Measurements from ENCODE around the gene FAM241B. TPM values are rescaled to one million over a fixed set of nuclear protein-coding genes. Genes with fewer than 3 reads are reported as not detected.

FAM241B gene
- total RNA-seq, 1 experiment from 2014 or later, result 18.0 TPM

GRCh38 chr10:69641261-69641980 is 11.4 kb downstream of the FAM241B start:
- Histone ChIP-seq H3K79me2 (ENCODE audit: insufficient read depth, low read length) (no peaks in the 10 kb centered on the region), H3K9me2 (ENCODE audit: insufficient read depth) (no peaks in the 10 kb centered on the region), H3K4me1 (ENCODE audit: control insufficient read depth in 1 of 2, insufficient read depth in 2 of 2, low read length in 2 of 2) (peaks cover 4 to 10% of the 10 kb centered on the region in 2 experiments), H3K4me2 (ENCODE audit: low read length) (peak overlapping the region; percentile 21; the same call in 1 of the 2 replicates), H3K27me3 (ENCODE audit: insufficient read depth, low read length) (no peaks in the 10 kb centered on the region), H3K36me3 (ENCODE audit: control insufficient read depth in 1 of 2, insufficient read depth in 2 of 2, low read length in 2 of 2) (no peaks in the 10 kb centered on the region), H3K4me3 (replicated peaks in 1 of 2; ENCODE audit: low read depth in 1 of 2, low read length in 2 of 2) (no peak overlapping the region), H3K9me3 (ENCODE audit: control insufficient read depth in 1 of 2, insufficient read depth in 1 of 2, low read depth in 1 of 2, low read length in 2 of 2) (no peaks in the 10 kb centered on the region), H2AFZ (ENCODE audit: low read depth, low read length, poor library complexity, severe bottlenecking) (no peak overlapping the region), H3K9ac (ENCODE audit: low read length) (no peak overlapping the region), H3K27ac (ENCODE audit: low read depth, low read length) (no peak overlapping the region), H4K20me1 (ENCODE audit: insufficient read depth) (no peaks in the 10 kb centered on the region)
- BruUV-seq (replicated peaks), result no TSS peak
- ATAC-seq, result no peak
- DNase-seq (ENCODE audit: low read depth, low spot score), result no peak
- intact Hi-C loops (cut with micrococcal nuclease), result loop anchor here (5.0 kb wide), 1 partner anchor 271 kb away; no protein-coding TSS in a partner anchor
- POLR2A ChIA-PET, result no interaction called here
- TF ChIP-seq SIN3A (IDR thresholded peaks at IDR 0.05; ENCODE audit: low read depth) (no peak), MAX (IDR thresholded peaks at IDR 0.05) (peak; percentile 47; the same call in 1 of the 2 replicates)
- RAD21 ChIA-PET (ENCODE audit: low non-redundant PET in 1 of 2, low total read pairs in 2 of 2, uncharacterized antibody in 2 of 2, unreplicated experiment in 2 of 2), result interaction anchor here in 1 of 2 experiments (1.2 kb wide), 1 partner anchor 75 kb away, joined by 3 read pairs; no protein-coding TSS in a partner anchor
- CTCF ChIA-PET, result interaction anchor here (1.6 to 9.3 kb wide), 3 partner anchors 75 to 233 kb away, joined by 5 to 102 read pairs (median 29); no protein-coding TSS in a partner anchor

- Histone ChIP-seq H3K36me3 (ENCODE audit: control insufficient read depth in 1 of 2, insufficient read depth in 2 of 2, low read length in 2 of 2) (no peaks in the 10 kb centered on the region), H3K9me2 (ENCODE audit: insufficient read depth) (no peaks in the 10 kb centered on the region), H3K4me3 (replicated peaks in 1 of 2; ENCODE audit: low read depth in 1 of 2, low read length in 2 of 2) (no peak overlapping the region), H2AFZ (ENCODE audit: low read depth, low read length, poor library complexity, severe bottlenecking) (no peak overlapping the region), H3K9me3 (ENCODE audit: control insufficient read depth in 1 of 2, insufficient read depth in 1 of 2, low read depth in 1 of 2, low read length in 2 of 2) (no peaks in the 10 kb centered on the region), H3K9ac (ENCODE audit: low read length) (no peak overlapping the region), H3K27ac (ENCODE audit: low read depth, low read length) (no peak overlapping the region), H4K20me1 (ENCODE audit: insufficient read depth) (no peaks in the 10 kb centered on the region), H3K27me3 (ENCODE audit: insufficient read depth, low read length) (no peaks in the 10 kb centered on the region), H3K4me1 (ENCODE audit: control insufficient read depth in 1 of 2, insufficient read depth in 2 of 2, low read length in 2 of 2) (peaks cover 4 to 10% of the 10 kb centered on the region in 2 experiments), H3K79me2 (ENCODE audit: insufficient read depth, low read length) (no peaks in the 10 kb centered on the region), H3K4me2 (ENCODE audit: low read length) (no peak overlapping the region)
- TF ChIP-seq ZNF274 (IDR thresholded peaks at IDR 0.05; ENCODE audit: low read depth, low read length), result no peak
- no peak for TF ChIP-seq TCF7L2 (IDR thresholded peaks at IDR 0.05; ENCODE audit: borderline replicate concordance, extremely low read depth, insufficient read depth, insufficient read length)
- TF ChIP-seq EZH2 (IDR thresholded peaks at IDR 0.05), result no peak
- no peak for TF ChIP-seq YY1 (IDR thresholded peaks at IDR 0.05; ENCODE audit: extremely low read depth, insufficient replicate concordance, low read depth, low read length)
- TF ChIP-seq JUND (IDR thresholded peaks at IDR 0.05), result no peak
- TF ChIP-seq RAD21 (IDR thresholded peaks at IDR 0.05; ENCODE audit: low read depth), result no peak
- POLR2A ChIA-PET, result no interaction called here
- intact Hi-C loops (cut with micrococcal nuclease), result loop anchor here (5.0 kb wide), 1 partner anchor 270 kb away; no protein-coding TSS in a partner anchor
- BruUV-seq (replicated peaks), result no TSS peak
- CTCF ChIA-PET, result interaction anchor here (2.0 to 9.3 kb wide), 3 partner anchors 74 to 272 kb away, joined by 7 to 102 read pairs (median 29); no protein-coding TSS in a partner anchor
- RAD21 ChIA-PET (ENCODE audit: low non-redundant PET in 1 of 2, low total read pairs in 2 of 2, uncharacterized antibody in 2 of 2, unreplicated experiment in 2 of 2), result no interaction called here
- DNase-seq (ENCODE audit: low read depth, low spot score), result no peak
- no peak for ATAC-seq
These were observed 12.7 kb downstream of the FAM241B start for GRCh38 chr10:69642747-69643146.

Measured in HCT116 (cell line).